HG03575 (cell line): ENCODE results near the gene GLI3.
"Not testable (repeated sequence)": the region's sequence is repeated elsewhere in the genome, so short reads cannot be mapped to it uniquely, and the experiment has no call there.

Experiments
- ATAC-seq: cut with Tn5 transposase; IDR thresholded peaks from one replicate; pipeline ENCODE4 v1.9.1; 2021; ENCODE audit not compliant: unreplicated experiment, insufficient number of reproducible peaks, low FRiP score; ENCODE audit errors: extremely low read depth

Gene GLI3

GRCh38 chr7:42217548-42217947, 19.5 kb downstream of the GLI3 start:
- ATAC-seq = no peak

DNA sequence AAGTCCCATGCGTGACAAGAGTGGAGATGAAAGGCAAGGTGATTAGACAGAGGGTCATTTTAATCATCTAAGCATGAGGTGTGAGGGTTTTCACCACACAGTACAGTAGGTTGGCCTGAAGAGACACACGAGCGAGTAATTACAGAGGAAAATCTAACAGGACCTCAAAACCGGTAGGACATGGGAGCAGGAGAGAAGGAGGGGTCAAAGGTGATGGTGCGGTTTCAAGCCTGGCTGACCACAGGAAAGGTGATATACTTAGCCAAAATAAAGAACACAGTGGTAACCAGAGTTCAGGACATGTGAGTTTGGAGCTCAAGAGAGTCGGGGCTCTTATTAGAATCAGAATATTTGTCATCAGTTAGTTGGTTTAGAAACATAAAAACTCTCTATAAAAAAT, 20.0 kb downstream of the GLI3 start:
- no peak for ATAC-seq

DNA sequence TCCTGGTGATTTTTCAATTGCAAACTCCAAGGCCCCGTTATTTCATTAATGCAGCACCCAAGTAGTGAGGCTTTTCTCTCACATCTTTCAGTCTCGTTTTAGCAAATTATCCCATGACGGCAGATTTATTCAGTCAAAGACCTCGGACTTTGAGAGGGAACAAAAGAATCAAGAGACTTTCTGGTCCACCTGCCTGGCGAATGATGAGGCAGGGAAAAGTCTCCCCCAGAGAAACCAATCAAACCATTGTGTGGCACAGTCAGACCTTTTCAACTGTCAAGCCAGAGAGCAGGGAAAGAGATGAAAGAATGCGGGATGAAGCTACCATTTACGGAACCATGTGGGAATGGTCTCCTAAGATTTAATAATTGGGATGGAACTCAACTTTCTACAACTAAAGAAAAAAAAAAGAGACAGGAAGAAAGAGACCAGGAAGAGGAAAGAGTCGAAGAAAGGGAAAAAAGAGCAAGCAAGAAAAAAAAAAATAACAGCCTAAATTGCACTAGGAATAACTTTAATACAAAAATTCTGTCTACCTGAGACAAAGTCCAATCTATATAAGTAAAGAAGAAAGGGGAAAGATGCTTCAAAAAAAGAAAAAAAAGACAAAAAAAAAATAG, 22.8 kb downstream of the GLI3 start:
- no peak for ATAC-seq

DNA sequence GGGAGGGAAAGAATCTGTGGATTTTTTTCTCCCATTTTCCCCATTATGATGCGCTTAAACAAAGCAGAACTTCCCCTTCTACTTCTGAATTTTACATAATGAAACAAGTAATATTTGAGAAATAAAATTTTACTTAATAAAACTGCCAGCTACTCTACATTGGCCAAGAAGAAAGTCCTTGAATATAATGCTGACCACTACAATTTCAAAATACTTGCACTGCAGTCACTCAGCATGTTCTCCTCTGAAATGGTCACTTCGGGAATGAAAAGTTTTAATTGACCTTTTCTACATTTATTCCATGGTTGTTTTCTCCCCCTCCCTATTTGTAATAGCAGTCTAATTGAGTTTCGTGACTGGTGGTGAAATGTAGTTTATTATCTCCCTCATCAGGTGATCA, 23.9 kb downstream of the GLI3 start:
- ATAC-seq = no peak

GRCh38 chr7:42212541-42213090, 24.4 kb downstream of the GLI3 start:
- ATAC-seq = no peak

DNA sequence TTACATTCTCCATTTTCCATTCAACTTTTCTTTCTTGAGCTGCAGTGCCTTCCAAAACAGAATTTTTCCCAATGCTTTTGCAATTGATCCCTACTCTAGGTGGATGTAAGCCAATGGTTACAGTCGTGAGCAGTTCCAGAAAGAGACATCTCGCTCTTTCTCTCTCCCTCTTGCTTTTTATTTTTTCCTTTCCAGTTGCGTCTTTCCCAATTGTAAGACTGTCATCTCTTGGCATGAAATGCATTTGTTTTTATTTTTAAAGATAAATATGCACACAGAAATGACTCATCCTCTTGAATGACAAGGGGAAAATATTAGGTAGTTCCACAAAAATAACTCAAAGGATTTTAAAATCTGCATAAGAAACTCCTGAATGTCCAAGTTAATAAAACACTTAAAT, 25.1 kb downstream of the GLI3 start:
- ATAC-seq = no peak

- no peak for ATAC-seq
These were observed 26.2 kb downstream of the GLI3 start for GRCh38 chr7:42210779-42211178.

DNA sequence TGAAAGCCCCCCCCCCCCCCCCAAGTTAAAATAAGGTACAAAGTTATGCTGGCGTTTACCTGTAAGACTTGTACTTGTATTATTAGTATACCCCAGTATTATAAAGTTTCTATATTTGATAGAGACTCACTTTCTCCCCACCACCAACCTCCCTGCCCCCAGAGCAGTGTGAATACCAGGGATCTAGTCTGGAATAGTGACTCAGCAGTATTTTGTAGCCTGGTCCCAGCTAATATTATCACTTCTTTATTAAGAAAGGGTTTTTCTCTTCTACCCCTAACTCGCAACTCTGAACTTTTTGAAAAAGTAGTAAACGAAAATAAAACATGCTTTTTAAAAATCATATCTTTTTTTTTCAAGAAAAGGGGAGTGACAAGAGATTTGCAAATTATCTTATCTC, 26.7 kb downstream of the GLI3 start:
- ATAC-seq = no peak

DNA sequence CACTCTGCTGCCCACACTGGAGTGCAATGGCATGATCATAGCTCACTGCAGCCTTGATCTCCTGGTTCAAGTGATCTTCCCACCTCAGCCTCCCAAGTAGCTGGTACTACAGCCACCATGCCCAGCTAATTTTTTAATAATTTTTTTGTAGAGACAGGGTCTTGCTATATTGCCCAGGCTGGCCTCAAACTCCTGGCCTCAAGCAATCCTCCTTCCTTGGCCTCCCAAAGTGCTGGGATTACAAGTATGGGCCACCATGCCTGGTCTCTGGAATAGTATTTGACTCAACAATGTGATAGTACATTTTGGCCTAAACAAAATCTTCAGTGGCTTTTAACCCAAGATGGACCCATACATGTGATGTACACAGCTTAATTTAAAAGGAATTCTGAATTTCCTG, 27.9 kb downstream of the GLI3 start:
- ATAC-seq = not testable (repeated sequence)

DNA sequence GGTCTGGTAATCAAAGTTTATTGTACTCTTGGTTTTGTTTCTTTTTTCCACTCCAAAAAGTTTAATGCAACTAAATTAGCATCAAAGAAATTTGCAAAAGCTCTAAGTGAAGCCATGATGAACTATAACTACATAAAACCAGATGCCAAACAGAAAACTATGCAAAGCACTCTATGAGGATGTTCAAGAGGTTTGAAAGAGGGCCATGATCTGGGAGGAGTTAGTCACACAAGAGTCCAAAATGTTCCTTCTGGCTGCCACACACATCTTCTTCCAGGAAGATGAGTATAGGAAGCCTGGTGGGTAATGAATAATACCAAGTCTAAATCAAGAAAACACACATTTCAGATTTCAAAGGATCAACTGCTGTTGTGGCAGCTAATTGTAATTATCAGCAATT, 28.4 kb downstream of the GLI3 start:
- no peak for ATAC-seq

DNA sequence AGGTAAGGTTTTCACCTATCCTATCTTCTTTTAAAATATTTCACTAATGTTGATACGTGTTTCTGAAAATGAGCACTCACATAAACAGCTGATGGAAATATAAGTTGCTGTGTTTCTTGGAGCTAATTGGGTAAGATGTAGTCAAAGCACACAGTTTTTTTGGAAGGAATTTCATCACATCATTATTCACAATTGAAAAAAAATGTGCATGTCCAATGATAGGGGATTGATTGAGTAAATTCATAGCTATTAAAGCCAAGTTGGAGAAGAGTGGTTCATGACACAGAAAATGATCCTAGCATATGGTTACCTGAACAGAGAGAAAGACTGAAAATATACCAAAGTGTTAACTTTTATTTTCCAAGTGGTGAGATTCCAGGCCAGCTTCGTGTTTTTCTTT, 29.6 kb downstream of the GLI3 start:
- no peak for ATAC-seq

GRCh38 chr7:42203336-42203735, 33.7 kb downstream of the GLI3 start:
- no peak for ATAC-seq

- no peak for ATAC-seq
These were observed 34.4 kb downstream of the GLI3 start for GRCh38 chr7:42202601-42203000.

- ATAC-seq = no peak
These were observed 37.9 kb downstream of the GLI3 start for GRCh38 chr7:42198974-42199668.

DNA sequence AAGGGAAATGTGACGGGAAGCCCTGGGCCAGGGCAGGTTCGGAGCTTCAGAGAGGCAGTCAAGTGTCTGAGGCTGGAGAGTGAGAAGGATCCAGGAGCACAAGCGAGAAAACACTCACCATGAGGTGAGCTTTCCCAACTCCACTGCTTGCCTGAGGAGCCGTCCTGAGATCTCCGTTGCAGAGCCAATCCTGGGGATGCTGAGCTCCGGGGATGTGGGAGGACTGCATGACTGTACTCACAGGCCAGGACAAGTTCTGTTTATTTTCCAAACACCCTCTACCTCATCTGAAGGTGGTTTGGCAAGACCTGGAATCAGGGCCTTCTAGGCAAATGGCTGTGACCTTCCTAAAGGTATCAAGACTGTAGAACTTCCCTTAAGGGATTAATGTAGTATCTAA, 38.7 kb downstream of the GLI3 start:
- no peak for ATAC-seq

- no peak for ATAC-seq
These were observed 39.6 kb downstream of the GLI3 start for GRCh38 chr7:42197451-42197850.

- ATAC-seq = no peak
These were observed 42.8 kb downstream of the GLI3 start for GRCh38 chr7:42194238-42194637.

GRCh38 chr7:42193471-42194129, 43.4 kb downstream of the GLI3 start:
- no peak for ATAC-seq

- ATAC-seq = no peak
These were observed 44.1 kb downstream of the GLI3 start for GRCh38 chr7:42192851-42193461.

GRCh38 chr7:42192066-42192465, 44.9 kb downstream of the GLI3 start:
- no peak for ATAC-seq
